Heart left ventricle (tissue), 16 donors: ENCODE measurements around the gene CDC34. TPM values are rescaled to one million over a fixed set of nuclear protein-coding genes. Genes with fewer than 3 reads are reported as not detected.

Experiments
- ATAC-seq, 4 donors: fragments of 200-7000 bp; cut with Tn5 transposase; one replicate each; pipeline ENCODE4 v1.9.1; 2020 to 2022; ENCODE audit warnings: moderate library complexity in 4 of 4, mild to moderate bottlenecking in 3 of 4, moderate number of reproducible peaks in 1 of 4
- DNase-seq, 5 donors: peaks; one replicate each; pipeline ENCODE4 v3.0.0-alpha.2; 2020
- H3K27ac ChIP-seq, 12 donors: fragments of 200-600 bp; sonication (generic) in 4 of 12; one replicate each; pipeline versions ENCODE4 v1.5.0 to v1.8.0; 2016 to 2022; ENCODE audit warnings: mild to moderate bottlenecking in 2 of 12
- H3K27me3 ChIP-seq, 9 donors: fragments of 200-600 bp; sonication (generic) in 2 of 9; one replicate each; pipeline versions ENCODE4 v1.5.1 to v1.8.0; 2016 to 2022; ENCODE audit warnings: mild to moderate bottlenecking in 3 of 9
- H3K36me3 ChIP-seq, 9 donors: fragments of 200-600 bp; sonication (generic) in 2 of 9; one replicate each; pipeline versions ENCODE4 v1.5.0 to v1.8.0; 2018 to 2022; ENCODE audit warnings: mild to moderate bottlenecking in 2 of 9
- H3K4me1 ChIP-seq, 12 donors: fragments of 200-600 bp; sonication (generic) in 4 of 12; one replicate each; pipeline versions ENCODE4 v1.5.0 to v1.8.0; 2016 to 2022; ENCODE audit warnings: mild to moderate bottlenecking in 3 of 12
- H3K4me3 ChIP-seq, 12 donors: fragments of 200-600 bp; sonication (generic) in 4 of 12; one replicate each; pipeline versions ENCODE4 v1.5.0 to v1.8.0; 2017 to 2022; ENCODE audit warnings: mild to moderate bottlenecking in 9 of 12, moderate library complexity in 4 of 12
- H3K9me3 ChIP-seq, 12 donors: fragments of 200-600 bp; sonication (generic) in 4 of 12; one replicate each; pipeline versions ENCODE4 v1.5.0 to v1.8.0; 2016 to 2022; ENCODE audit warnings: mild to moderate bottlenecking in 1 of 12
- POLR2A ChIP-seq, 2 donors: fragments of 450-650 bp; IDR thresholded peaks; one replicate each; pipeline ENCODE4 v1.6.1; 2017; ENCODE audit warnings: antibody characterized with exemption in 2 of 2, mild to moderate bottlenecking in 2 of 2, moderate library complexity in 2 of 2
- WGBS, 4 donors: extraction: QIAGEN DNeasy Blood & Tissue Kit in 2 of 4; methylation state at CpG; one replicate each; pipeline versions ENCODE4 v1.1.5 to v1.1.7; 2013 to 2018; 5-methylcytosine and 5-hydroxymethylcytosine counted together
- intact Hi-C, 10 donors: fragments of 100-400 bp; cut with DNase I; formaldehyde crosslinking; loops; one replicate each; pipeline versions ENCODE4 v1.11.1 to v1.14.2; 2022
- polyA plus RNA-seq, 2 donors: library from polyadenylated mRNA; stranded (reverse); fragments of 200-250 nt; gene quantifications; one replicate each; pipeline ENCODE4 v1.2.3, GENCODE V29; 2013
- total RNA-seq, 9 donors: library from RNA; depleted of rRNA in 2 of 9; stranded (reverse); fragments of >200 nt in 2 of 9; fragmentation: NEBNext Ultra II Directional in 3 of 9; extraction: Animal tissue kit (Norgen Biotek cat#: 25700) in 3 of 9; gene quantifications; one replicate each; pipeline versions ENCODE4 v1.1.0 to v1.2.4, GENCODE V29; 2016 to 2023
- TF ChIP-seq, protein P1 (sequence below), 12 donors: fragments of 200-600 bp; sonication (generic) in 4 of 12; IDR thresholded peaks; one replicate each; pipeline versions ENCODE4 v1.5.0 to v1.8.0; 2018 to 2022; ENCODE audit warnings: antibody characterized with exemption in 12 of 12, mild to moderate bottlenecking in 5 of 12
- donor health status: ischemic (EF 13 %, LVEDD 7.1; RV severe dilation, severe dysfunction).
- donor health status: healthy with polysubstance abuse.
- donor health status: DM: no; HTN: yes; CAD: no.
- donor health status: DM: no; HTN: no; CAD: no.
- donor health status: ischemic (EF 25% LVEDD 6.9; RV normal size, moderate dysfunction).
- donor health status: ischemic (EF 25% LVEDD 5.7; RV mildly dilated, moderate dysfunction).
- donor health status: healthy.
- donor health status: DM: yes; HTN: yes; CAD: no.
- donor health status: ischemic (EF 35%, LVEDD 5.7; RV mildly dilated, moderate dysfunction).
- donor health status: nonischemic (EF 11% LVEDD 7.7; RV severe dilation, severe dysfunction).
- donor health status: DM: yes; HTN: yes; CAD: no.
- donor health status: PGD.
- donor health status: ischemic (EF 29% LVEDD 5.4; RV normal size, mild dysfunction).
- donor health status: nonischemic (EF 23%, LVEDD 6.1; RV moderate dilation, normal function).

The CDC34 gene
- total and polyA plus RNA-seq, 11 donors: 61.9 to 200 (median 99.9) TPM

DNA sequence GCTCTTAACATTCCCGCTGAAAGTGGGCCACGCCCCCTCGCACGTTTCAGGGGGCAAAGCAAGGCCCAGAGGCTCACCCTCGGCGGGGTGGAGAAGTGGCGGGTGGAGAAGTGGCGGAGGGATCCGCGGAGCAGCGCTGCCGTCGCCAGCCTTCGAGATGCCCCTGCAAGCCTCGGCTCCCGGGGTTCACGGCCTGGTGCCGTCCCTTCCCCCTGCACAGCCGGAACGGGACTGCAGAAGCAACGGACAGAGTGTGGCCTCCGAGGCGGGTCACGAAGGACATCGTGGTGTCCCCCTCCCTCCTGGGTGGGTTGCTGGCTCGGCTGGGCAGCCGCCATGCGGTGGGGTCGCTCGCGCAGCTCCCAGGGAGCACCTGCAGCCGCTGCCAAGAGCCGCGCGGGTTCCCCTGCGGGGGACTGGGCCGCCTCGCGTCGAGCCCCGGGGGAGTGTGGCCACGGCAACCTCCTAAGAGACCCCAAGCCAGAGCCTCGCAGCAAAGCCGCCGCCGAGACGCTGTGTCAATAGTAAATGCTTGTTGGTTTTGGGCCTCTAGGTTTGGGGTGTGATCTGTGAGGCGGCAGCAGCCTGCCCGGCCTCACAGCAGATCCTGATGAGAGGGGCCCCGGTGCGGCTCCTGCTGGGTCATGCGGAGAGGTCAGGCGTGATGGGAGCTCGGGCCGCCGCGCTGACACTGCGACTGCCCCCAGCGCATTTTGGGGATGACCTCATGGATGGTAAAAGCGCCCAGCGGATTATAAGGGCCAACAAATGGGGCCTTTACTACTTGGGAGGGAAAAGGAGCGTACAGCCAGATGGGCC lies 18.8 kb upstream of the CDC34 start:
- peaks cover 0 to 14% (median 8%) of the 10 kb centered on the region in 9 donors for H3K36me3 ChIP-seq
- no peak overlapping the region for H3K4me3 ChIP-seq
- H3K27ac ChIP-seq: peak overlapping the region in 1 of 12 donors; percentile 85
- peaks cover 6 to 45% (median 21%) of the 10 kb centered on the region in 12 donors for H3K4me1 ChIP-seq
- intact Hi-C loops: no loop called here
- DNase-seq (peak in 1 of 5 donors; percentile 32), ATAC-seq (no peak)
- H3K27me3 ChIP-seq: no peaks in the 10 kb centered on the region
- TF ChIP-seq, protein P1, sequence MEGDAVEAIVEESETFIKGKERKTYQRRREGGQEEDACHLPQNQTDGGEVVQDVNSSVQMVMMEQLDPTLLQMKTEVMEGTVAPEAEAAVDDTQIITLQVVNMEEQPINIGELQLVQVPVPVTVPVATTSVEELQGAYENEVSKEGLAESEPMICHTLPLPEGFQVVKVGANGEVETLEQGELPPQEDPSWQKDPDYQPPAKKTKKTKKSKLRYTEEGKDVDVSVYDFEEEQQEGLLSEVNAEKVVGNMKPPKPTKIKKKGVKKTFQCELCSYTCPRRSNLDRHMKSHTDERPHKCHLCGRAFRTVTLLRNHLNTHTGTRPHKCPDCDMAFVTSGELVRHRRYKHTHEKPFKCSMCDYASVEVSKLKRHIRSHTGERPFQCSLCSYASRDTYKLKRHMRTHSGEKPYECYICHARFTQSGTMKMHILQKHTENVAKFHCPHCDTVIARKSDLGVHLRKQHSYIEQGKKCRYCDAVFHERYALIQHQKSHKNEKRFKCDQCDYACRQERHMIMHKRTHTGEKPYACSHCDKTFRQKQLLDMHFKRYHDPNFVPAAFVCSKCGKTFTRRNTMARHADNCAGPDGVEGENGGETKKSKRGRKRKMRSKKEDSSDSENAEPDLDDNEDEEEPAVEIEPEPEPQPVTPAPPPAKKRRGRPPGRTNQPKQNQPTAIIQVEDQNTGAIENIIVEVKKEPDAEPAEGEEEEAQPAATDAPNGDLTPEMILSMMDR (IDR thresholded peaks at IDR 0.05): no peak
- TF ChIP-seq POLR2A (IDR thresholded peaks at IDR 0.05): no peak
- WGBS, 4 donors: 29 to 51% (median 33%) methylated on average over 35 to 62 of the region's 62 CpGs
- no peaks in the 10 kb centered on the region for H3K9me3 ChIP-seq

DNA sequence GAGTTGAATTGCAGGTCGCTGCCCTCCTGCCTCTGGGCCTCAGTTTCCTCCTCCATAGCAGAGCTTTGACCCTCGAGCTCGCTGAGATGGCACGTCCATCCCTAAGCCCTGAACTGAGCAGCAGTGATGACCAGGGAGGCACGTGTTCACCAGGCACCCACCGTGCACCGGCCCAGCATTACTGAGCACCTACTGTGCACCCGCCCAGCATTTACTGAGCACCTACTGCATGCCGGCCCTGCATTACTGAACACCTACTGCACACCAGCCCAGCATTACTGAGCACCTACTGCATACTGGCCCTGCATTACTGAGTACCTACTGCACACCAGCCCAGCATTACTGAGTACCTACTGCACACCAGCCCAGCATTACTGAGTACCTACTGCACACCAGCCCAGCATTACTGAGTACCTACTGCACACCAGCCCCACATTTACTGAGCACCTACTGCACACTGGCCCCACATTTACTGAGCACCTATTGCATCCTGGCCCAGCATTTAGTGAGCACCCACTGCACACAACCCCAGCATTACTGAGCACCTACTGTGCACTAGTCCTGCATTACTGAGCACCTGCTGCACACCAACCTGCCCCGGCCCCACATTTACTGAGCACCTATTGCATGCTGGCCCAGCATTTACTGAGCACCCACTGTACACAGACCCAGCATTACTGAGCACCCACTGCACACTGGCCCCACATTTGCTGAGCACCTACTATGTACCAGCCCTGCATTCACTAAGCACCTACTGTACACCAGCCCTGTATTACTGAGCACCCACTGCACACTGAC lies 18.0 kb upstream of the CDC34 start:
- H3K9me3 ChIP-seq: no peaks in the 10 kb centered on the region
- no peak overlapping the region for H3K4me3 ChIP-seq
- TF ChIP-seq POLR2A (IDR thresholded peaks at IDR 0.05): no peak
- TF ChIP-seq, protein P1 (IDR thresholded peaks at IDR 0.05): no peak
- ATAC-seq: no peak
- H3K27ac ChIP-seq: no peak overlapping the region
- H3K36me3 ChIP-seq: peaks cover 0 to 14% (median 8%) of the 10 kb centered on the region in 9 donors
- intact Hi-C loops: no loop called here
- H3K4me1 ChIP-seq: peaks cover 0 to 37% (median 14%) of the 10 kb centered on the region in 12 donors
- H3K27me3 ChIP-seq: no peaks in the 10 kb centered on the region
- 80 to 88% (median 83%) methylated on average over 8 to 10 of the region's 10 CpGs for WGBS, 4 donors
- peak in 1 of 5 donors; percentile 21 for DNase-seq

DNA sequence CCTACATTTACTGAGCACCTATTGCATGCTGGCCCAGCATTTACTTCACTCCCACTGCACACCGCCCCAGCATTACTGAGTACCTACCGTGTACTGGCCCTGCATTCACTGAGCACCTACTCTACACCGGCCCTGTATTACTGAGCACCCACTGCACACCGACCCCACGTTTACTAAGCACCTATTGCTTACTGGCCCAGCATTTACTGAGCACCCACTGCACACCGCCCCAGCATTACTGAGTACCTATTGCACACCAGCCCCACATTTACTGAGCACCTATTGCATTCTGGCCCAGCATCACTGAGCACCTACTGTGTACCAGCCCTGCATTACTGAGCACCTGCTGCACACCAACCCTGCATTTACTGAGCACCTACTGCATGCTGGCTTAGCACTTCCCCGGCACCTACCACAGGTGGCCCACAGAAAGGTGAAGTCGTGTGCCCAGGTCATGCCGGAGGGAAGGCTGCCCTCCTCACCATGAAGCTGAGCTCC lies 17.3 kb upstream of the CDC34 start:
- TF ChIP-seq, protein P1 (IDR thresholded peaks at IDR 0.05): no peak
- TF ChIP-seq POLR2A (IDR thresholded peaks at IDR 0.05): no peak
- 91 to 97% (median 95%) methylated on average over 9 of the region's 9 CpGs for WGBS, 4 donors

More for the DNA sequence above, 17.3 kb upstream of the CDC34 start:
- ATAC-seq: no peak
- peaks cover 0 to 33% (median 10%) of the 10 kb centered on the region in 12 donors for H3K4me1 ChIP-seq
- no peak for DNase-seq
- intact Hi-C loops: no loop called here
- H3K4me3 ChIP-seq: no peak overlapping the region
- H3K9me3 ChIP-seq: no peaks in the 10 kb centered on the region
- no peaks in the 10 kb centered on the region for H3K27me3 ChIP-seq
- H3K36me3 ChIP-seq: peaks cover 0 to 11% (median 5%) of the 10 kb centered on the region in 9 donors
- H3K27ac ChIP-seq: no peak overlapping the region
